GM19468 (cell line): Measurements from ENCODE around the gene RCAN1.
"Not testable (repeated sequence)": the region's sequence is repeated elsewhere in the genome, so short reads cannot be mapped to it uniquely, and the experiment has no call there.

ENCODE experiments used
- ATAC-seq: cut with Tn5 transposase; IDR thresholded peaks from one replicate; pipeline ENCODE4 v1.9.1; 2021; ENCODE audit warnings: mild to moderate bottlenecking, moderate library complexity, moderate number of reproducible peaks; ENCODE audit not compliant: unreplicated experiment; ENCODE audit errors: extremely low read depth

The RCAN1 gene

DNA sequence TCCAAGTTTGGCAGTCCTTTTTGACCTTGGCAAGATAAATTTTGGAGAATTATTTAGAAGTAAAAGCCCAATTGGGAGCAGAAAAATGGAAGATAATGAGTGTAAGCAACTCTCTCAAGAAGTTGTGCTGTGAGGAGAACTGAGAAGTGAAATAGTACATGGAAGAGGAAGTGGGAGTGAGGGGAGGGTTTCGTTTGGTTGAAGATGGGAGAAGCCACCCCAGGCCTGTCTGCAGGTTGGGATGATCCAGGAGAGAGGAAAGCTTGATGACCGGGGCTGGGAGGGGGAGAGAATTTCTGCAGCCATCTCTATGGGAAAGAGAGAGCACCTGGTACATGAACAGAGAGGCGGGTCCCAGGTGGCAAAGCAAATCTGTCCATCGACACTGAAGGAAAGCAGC lies 8.6 kb upstream of the RCAN1 start:
- no peak for ATAC-seq

DNA sequence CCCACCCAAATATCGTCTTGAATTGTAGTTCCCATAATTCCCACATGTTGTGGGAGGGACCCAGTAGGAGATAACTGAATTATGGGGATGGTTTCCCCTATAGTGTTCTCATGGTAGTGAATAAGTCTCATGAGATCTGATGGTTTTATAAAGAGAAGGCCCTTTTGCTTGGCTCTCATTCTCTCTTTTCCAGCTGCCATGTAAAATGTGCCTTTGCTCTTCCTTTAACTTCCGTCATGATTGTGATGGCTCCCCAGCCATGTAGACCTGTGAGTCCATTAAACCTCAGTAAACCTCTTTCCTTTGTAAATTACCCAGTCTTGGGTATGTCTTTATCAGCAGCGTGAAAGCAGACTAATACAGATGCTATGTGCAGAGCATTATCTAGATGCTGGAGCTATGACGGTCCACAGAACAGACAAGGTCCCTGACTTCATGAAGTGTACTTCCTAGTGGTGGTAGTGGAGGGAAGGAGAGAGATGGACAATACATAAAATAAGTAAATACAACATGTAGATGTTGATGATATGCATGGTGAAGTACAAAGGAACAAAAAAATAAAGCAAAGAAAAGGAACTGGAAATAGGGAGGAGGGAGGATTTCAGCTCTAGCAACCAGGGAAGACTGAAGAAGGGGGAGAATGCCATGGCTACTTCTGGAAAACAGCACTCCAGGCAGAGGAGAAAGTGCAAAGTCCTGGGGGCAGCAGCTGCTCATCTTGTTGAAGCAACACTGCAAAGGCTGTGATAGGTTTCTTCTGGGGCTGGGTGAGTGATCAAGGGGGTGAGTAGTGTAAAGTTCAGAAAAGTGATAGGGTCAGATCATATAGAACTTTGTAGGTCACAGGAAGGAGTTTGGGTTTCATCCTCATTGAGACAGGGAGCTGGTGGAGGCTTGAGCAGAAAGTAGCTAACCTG lies 6.8 kb upstream of the RCAN1 start:
- ATAC-seq = no peak

DNA sequence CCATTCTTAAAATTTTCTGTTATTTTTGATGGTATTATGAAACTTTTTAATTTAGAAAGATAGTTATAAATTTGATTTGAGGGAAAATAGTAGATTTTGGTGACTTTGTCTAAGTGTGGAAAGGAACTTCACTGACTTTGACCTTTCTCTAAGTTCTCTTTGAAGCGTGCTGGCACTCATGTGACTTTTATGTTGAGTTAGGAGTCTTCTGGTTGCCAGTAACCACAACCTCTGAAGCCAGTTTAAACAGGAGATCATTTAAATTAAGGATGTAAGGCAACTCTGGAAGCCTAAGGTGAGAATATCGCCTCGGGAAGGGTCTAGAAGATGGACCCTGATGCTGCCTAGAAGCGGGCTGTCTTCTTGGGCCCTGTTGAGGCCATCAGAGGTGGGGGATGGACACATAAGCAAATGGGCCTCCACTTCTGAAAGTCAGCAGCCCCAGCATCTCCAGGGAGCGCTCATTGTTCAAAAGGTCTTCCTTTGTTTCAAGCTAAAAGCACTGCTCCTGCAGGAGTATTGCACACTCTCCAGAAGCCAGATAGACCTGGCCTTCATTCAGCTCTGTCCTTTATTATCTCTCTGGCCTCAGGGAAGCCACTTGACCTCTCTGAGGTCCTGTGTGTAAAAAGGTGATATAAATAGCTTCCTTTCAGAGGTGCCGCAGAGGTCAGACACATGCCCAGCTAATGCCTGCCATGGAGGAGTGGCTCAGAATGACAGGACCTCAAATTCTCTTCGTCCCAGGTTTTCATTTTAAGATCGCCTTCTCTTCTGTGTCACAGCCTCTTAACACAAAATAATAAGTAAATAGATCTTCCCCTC lies 5.1 kb upstream of the RCAN1 start:
- ATAC-seq = no peak

DNA sequence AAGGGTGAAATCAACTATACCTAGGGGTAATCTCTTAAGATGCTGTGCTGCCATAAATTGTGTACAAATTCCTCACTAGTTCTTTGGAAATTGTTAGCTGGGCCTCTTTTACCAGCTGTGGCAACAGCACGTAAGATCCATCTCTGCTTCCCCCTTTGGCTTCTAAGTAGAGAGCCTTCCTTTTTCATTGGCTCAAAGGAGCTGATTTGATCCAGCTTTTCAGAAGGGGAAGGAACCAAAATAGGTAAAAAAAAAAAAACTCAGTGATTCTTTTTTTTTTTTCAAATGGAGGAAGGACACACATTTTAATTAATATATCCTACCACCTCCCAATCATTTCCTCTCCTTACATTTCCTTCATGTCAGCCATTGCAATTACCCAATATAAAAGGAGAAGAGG lies 4.0 kb upstream of the RCAN1 start:
- no peak for ATAC-seq

DNA sequence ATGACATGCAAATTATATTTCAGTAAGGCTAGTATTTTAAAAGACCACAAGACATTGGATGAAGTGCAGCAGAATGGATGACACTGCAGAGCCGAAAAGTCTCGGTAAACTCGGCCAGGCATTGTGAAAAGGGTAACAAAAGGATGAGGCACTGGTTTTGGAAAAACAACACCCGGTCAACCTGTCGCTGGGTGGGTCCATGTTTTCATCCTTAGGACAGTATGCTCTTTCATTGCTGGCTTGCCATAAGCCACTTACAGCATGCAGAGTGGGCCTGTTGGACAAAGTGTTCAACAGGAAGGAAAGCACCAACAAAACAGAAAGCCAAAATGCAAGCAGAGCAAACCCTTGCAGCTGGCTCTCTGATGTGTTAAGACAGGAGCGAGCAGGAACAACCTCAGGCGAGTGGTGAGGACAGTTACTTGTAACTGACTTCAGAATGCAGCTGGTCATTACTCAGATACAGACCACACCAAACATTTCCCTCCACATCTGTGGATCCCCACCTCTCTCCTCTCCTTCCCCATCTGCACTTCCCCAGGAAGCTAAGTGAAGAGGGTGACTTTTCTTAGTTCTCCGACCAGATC lies 2.9 kb upstream of the RCAN1 start:
- no peak for ATAC-seq

DNA sequence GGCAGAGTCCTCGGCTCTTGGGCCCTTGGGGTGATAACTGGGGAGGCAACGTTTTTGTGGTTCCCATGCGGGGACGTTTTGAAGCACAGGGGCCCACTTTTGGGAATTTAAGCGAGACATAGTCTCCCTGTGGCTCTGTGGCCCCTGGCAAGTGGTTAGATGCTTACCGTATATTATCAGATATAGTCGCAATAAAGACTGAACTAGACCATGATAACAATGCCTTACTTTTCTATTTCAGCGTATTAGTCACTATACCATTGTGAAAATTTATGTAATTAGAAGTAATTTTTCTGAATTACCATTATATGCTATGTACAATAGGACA lies 538 bp upstream of the RCAN1 start:
- no peak for ATAC-seq

DNA sequence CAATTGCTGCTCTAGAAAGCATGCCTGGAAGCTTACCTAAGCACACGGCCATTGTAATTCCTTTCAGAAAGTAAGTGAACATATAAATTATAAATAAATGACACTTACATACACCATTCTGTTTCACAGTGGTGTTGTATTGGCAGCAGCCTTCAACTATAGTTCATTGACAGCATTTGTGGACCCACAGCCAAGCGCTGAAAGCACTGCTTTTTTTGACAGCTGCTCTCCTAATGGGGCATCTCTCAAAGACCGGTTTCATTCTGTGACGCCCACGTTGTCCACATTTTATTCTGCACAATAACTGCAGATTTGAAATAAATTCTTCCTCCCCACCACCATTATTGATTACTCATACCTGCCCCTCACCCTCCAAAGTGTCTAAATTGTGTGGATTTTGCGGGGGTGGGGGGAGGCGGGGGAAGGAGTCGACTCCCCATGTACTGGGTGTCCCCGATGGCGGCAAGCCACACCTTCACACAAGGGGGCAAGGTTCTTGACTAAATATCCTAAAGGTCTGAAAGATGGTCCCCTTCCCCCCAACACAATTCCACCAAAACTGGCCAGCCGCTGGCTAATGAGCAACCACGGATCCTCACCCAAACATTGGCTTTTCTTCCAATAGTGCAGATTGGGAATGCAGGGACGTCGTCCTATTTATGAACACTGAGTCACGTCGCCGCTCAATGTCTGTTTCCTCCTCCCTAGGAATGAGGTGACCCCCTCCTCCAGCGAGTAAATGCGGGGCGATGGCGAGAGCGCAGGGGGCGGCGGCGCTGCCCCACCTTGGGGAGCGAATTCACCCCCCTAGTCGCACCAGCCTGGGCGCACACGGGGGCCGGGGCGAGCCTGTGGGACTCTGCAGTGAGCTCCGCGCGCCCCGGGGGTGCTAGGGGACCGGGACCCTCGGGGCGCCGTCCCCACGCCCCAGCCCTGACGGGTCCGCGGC lies 960 bp downstream of the RCAN1 start:
- ATAC-seq = no peak

DNA sequence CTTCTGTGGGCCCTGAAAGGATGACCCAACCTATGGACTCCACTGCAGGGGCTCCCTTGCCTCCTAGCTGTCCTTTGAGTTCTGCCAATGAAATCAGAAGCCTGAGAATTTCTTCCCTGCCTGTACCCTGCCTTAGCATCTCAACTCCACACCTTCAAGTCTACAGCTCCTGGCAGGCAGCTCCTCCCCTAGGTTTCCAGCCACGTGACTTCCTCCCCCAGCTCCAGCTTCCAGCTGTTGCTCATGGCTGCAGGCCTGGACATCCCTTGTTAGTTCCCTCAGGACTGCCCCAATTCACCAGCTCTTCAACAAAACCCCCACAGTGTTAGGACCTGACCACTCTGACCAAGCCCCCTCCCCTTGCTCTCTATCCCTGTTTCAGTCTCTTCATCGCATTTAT lies 2.4 kb downstream of the RCAN1 start:
- ATAC-seq = no peak

DNA sequence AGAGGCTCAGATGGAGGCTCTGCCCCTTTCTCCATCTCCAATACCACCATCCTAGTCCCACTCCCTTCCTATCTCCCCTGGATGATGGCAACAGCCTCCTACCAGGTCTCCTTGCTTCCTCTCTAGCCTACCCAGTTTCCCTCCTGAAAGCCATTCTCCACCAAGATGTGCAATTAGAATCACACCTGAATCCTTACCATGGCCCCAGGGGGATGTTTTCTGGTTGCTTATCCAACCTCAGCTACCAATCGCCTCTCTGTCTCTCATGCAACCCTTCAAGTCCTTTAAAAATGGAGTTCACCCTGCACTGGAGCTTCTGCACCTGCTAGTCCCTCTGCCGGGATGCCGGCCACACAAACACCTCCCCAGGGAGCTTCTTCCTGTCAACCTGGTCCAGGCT lies 2.9 kb downstream of the RCAN1 start:
- ATAC-seq = no peak

DNA sequence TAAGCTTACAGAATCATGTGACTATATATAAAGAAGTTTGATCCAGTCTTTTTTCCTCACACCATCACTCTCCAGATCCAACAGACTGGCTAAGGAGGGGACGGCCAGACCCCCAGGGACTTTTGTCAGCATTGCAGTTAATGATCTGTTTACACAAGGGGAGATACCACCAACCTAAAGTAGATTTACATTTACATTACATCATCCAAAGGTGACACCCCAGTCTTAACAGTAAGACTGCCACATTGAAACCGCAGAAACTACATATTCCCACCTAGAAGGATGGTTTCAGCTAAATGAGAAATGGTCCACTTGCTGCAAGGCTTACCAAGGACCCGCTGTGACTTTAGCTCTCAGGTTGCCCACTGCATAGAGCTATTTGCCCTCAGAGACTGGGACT lies 3.4 kb downstream of the RCAN1 start:
- no peak for ATAC-seq

DNA sequence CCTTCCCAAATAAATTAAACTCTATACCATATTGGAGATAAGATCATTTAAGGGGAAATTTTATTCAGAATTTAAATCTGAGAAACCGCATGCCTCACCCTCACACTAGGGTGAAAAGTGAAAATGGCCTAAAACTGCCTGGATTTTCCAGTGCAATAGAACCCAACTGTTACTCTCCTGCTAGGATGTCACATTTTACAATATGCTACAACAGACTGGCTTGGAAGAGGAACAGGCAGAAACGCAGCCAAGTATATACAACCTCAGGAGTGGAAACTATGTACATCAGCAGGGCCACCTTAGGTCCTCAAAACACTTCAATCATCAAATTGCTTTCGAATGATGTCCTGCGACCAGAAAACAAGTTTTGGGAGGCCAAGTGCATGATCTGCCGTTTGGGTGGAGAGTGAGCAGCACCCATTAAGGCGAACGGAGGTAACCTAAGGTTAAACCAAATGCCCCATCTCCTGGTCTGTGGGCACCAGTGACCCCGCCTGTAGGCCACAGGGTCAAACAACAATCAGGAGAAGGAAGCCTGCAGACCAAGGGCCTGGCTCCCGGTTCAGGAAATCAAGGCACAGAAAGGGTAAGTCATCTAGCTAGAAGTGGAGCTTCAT lies 4.9 kb downstream of the RCAN1 start:
- ATAC-seq = no peak

DNA sequence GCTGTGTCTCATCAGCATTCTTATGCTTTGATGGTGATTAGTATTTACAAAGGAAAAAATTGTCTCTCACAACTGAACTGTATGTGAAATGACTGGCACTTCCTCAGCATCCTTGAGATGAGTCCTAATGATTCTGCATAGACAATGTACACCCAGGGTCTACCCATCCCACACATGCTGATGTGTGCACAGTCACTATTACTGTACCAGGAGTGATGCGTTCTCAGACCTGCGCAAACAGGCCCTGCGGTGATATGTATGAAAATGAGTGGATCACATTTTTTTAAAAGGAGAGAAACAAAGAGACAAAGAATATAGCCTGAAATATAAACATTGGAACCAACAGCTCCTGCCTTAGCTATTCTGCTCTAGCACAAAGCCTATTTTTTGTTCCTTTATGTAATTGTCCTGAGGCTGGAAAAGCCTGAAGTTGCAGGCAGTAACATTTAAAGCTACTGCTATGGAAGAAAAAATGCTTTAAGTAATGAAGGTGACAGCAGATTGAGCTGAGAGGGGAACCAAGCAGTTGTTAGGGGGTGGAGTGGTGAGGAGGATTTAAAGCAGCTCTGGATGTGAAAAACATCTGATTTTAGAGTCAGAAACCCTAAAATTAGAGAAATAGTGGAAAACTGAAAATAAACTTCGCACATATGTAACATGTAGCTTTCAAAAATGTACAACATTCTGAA lies 5.5 kb downstream of the RCAN1 start:
- no peak for ATAC-seq

DNA sequence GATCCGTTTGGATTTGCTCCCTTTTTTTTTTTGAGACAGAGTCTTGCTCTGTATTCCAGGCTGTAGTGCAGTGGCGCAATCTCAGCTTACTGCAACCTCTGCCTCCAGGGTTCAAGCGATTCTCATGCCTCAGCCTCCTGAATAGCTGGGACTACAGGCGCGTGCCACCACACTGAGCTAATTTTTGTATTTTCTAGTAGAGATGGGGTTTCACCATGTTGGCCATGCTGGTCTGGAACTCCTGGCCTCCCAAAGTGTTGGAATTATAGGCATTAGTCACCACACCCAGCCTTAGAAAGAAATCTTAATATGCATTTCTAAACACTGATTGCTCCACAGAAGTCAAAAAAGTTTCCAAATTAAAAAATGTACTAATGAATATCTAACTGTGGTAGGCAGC lies 7.5 kb downstream of the RCAN1 start:
- ATAC-seq = not testable (repeated sequence)

DNA sequence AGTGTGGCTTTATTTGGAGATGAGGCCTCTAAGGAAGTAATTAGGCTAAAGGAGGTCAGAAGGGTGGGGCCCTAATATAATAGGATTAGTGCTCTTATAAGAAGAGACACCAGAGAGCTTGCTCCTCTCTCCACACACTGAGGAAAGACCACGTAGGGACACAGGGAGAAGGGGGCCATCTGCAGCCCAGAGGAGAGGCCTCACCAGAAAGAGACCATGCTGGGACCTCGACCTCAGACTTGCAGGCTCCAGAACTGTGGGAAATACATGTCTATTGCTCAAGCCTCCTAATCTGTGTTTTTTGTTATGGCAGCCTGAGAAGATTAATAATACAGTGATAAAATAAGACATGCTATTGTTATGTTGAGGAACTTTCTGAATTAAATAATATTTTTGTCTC lies 8.3 kb downstream of the RCAN1 start:
- ATAC-seq = no peak

DNA sequence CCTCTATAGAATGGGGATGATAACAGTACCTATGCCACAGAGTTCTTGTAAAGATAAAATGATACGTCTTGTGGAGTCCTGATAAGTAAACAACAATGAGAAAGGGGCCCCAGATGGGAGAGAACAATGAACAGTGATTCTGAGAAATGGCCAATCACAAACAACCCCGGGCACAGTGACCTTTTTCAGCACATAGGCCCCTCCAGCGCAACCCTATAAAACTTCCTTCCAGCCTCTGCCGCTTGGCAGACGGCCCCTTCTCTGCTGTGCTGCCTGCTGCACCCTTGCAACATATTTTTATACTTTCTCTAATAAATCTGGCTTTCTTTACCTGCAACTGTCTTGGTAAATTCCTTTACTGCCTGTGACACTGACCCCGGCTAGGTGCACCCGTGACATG lies 8.9 kb downstream of the RCAN1 start:
- no peak for ATAC-seq

DNA sequence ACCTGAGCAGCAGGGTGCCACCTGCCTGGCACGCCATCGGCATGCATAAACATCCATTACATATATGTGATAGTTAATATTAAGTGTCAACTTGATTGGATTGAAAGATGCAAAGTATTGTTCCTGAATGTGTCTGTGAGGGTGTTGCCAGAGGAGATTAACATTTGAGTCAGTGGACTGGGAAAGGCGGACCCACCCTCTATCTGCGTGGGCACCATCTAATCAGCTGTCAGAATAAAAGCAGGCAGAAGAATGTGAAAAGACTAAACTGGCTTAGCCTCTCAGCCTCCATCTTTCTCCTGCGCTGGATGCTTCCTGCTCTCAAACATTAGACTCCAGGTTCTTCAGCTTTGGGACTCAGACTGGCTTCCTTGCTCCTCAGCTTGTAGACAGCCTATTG lies 10.0 kb downstream of the RCAN1 start:
- ATAC-seq = not testable (repeated sequence)

DNA sequence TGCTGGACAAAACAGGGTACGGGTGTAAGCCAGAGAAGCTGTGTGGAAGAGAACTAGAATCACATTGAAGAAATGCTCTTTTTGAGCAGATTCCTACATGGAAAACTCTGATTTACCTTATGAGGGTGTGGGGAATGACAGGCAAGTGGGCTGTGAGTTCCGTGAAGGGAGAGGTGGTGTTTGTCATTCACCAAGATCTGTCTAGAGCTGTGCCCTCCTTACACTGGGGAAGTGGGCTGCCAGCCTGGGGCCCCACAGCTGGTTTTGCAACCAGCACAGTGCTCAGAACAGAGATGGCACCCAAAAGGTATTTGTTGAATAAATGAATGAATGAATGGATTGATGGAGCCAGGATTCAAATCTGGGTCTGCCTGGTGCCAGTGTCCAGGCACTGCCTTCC lies 10.4 kb downstream of the RCAN1 start:
- no peak for ATAC-seq

DNA sequence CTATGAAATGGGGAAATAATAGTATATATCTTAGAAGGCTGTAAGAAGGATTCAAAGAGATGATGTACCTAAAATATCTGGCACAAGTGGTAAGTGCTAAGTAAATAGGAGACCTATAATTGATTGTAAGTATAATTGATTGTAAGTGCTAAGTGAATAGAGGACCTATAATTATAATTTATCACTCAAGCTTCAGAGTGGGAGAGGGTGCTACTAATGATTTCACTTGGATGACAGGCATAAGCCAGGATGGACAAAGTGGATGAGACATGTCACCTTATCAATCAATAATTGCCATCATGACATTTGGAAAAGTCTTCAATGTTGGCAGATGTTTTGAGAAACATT lies 11.2 kb downstream of the RCAN1 start:
- no peak for ATAC-seq

DNA sequence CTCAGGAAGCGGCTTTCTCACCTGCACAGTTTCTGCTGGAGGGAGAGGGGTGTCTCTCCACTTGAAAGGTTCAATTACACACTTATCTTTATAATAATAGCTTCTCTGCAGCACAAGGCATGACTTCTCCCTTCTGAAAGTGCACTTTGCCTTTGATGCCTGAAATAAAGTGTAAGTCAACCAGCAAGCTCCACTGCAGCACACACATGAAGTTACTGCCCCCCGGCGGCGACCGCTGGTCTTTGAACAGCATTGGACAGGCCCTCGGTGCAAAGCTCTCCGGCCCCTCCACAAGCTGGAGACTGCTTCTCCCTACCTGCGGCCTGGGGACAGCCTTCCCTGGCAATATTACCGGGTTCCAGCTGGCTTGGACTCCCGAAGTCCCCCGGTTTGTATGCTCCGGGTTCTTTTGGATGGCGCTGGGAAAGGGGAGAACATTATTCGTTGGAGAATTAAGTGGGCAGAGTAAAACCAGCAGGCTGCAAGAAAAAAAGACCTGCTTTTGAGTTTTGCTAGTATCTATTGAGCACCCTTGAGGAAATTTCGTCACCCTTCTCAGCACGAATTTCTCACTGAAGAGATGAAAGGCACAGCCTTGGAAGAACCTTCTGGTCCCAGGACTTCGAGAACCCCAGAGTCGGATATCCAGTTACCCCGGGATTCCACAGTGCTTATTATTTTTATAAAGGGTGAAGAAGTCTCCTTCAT lies 11.8 kb downstream of the RCAN1 start:
- no peak for ATAC-seq
